ENCODE measurements around the gene AHNAK.
A peak's percentile ranks its signal among the peaks of the same experiment; 100 is the strongest.

AHNAK gene

DNA sequence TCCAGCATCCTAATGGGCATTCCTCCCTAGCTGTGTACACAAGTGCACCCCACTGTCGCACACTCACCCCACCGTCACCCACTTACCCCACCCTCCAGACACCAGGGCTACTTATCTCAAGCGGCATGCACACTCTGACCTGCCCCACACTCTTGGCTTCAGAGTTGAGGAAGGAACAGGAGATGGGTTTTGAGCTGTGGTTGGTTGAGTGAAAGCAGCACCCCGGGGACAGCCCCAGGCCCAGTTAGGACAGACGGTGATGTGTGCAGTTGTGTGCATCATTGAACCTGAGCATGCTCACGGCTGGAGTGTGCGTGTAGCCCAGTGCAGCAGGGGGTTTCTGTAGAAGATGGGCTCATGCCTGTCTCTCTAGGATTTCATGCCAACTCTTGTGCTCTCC lies 32.5 kb downstream of the AHNAK start:
- DNase-seq, result no peak

DNA sequence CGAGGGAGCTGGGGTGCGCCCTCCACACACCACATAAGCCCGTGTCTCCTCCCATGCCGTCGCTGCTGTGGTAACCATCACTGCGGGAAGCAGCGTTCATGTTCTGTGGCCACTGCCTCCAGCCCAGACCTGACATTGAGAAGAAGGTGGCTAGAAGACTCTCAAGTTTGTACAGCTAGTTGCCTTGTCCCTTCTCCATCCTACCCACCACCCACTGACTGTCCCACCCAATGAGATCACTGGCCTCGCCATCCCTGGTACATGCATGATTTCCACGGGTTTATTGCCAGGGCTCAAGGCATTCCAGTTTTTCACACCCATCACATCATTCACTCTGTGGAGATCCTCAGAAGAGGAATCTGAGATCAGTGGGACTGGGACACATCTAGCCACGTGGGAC lies 33.0 kb downstream of the AHNAK start:
- DNase-seq, result no peak

DNA sequence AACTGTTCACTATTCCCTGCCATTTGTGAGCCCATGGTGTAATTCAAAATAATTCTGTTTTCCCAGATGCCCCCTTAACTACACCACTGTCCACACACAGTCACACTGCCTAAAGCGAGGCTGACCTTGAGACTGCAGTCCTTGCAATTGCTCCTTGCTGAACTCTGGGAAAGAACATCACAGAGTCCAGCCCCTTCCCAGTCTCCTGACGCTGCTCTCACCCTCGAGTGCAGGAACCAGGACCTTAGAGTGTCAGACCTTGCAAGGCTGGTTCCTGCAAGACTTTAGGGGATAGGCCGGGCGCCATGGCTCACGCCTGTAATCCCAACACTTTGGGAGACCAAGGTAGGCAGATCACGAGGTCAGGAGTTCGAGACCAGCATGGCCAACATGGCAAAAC lies 33.6 kb downstream of the AHNAK start:
- no peak for DNase-seq

DNA sequence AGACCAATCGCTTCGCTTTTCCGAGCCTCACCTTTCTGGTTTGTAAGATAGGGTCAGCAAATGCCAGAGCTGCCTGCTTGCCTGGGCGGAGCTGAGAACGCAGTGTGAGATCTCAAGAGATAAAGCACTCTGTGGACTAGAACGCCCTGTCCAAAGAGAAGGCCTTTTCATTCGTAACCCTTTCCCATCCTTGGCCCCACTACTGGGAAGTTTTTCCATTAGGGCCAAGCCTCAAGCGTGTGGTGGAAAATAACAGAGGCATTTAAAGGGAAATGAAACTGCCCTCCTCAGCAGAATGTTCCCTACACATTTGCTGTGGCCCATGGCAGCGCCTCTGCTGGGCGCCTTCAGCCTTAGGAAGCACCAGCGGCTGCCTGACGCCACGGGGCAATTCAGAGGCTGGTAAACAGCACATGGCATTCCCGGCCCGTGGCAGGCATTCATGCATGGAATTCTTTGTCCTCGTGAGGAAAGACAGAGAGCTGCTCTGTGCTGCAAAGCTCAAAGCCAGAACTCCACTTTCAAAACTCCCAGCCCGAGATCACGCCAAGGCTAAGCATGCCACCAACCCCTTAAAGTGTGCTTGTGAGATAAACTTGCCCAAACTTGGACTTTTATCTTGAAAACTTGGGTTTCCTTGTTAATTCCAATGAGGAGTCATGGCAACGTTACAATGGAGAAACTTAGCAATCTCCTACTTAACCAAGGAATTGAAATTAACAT lies 38.1 kb downstream of the AHNAK start:
- peak; percentile 62 for DNase-seq

GRCh38 chr11:62507125-62507422 lies 39.5 kb downstream of the AHNAK start:
- DNase-seq, result no peak

DNA sequence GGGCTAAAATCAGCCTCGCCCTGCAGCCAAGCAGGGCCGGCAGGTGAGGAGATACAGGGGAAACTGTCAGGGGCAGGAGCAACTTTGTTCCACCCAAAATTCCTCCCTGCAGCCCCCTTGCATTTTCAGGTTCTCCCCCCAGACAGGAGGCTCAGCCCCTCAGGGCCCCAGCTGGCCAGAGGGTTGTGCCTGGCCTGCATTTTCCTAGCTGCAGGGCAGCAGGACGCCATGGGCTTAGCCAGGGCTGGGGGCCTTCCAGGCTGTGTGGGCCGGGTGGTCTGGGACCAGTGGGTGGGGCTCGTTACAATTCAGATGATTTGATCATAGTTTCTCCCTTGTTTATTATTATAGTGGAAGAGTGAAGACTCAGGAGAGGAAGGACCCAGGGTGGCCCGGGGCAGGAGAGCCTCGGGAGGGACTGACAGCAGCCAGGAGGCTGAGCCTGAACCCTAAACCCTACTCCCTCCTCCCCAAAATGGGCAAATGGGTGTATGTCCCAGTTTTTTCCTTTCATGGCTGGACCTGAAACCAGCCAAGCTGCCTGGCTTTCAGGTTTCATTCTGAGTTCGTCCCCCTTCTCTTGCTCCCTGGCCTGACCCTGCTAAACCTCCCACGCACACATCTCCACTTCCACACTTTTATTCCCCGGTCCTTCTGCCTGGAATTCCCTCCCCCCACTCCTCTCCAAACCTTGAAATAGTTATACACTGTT lies 40.0 kb downstream of the AHNAK start:
- no peak for DNase-seq

DNA sequence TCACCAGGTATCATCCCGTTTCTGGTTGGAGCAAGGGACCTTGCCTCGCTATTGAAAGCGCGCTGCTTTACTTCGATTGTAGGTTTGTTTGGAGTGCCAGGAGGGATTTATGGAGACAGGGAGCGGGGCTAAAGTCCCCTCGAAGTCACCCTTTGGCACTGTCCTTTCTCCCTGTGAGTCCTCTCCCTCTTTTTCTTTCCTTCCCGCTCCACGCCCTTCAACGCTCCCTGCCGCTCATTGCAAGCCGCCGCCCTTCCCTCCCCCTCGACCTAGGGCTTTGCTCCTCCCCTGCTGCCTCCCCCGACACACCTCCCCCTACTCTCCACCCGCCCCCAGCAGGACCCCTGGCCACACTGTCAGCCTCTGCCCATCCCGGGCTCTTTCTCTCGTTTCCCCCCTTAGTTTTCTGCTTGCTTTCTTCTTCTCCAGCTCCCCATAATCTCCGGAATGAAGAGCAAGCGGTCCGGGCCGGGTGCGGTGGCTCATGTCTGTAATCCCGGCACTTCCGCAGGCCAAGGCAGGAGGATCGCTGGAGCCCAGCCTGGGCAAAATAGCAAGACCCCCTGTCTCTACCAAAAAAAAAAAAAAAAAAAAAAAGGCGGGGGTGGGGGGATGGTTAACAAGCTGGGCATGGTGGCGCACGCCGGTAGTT lies 41.0 kb downstream of the AHNAK start:
- peak; percentile 62 for DNase-seq

- peak; percentile 60 for DNase-seq
These were observed 41.6 kb downstream of the AHNAK start for GRCh38 chr11:62505059-62505439.

DNA sequence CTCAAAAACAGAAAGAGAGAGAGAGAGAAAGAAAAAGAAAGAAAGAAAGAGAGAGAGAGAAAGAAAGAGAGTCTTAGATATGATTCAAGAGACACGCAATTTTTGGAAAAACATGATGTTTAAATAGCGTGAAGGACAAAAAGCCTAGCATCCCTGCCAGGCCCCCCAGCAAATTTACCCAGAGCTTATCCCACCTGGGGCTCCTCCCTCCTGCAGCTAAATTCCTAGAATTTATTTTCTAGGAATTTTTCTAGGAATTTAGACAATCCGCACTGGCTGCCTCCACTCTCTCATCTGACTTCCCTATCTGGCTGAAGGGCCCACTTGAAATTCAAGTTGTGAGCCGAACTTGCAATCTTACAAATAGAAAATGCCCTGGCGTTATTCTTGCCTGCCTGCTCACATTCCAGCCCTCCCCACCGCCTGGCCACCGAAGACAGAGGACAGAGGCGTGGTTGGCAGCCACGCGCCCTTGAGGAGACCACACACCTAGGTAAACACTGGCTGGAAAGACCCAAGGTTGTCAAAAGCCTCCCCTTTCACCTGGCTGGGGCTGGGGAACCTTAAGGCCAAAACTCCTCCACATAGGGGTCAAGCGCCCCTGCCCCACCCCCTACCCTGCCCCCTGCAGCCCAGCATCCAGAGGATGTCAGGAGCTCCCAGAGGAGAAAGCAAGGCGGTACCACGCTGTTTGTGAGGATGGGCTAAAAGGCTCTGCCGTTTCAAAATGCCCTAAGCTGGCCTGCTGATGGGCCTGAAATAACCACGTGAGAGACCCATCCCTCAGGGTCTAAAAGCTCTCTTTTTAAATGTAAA lies 42.2 kb downstream of the AHNAK start:
- no peak for DNase-seq

GRCh38 chr11:62502030-62502730 lies 44.4 kb downstream of the AHNAK start:
- no peak for DNase-seq

DNA sequence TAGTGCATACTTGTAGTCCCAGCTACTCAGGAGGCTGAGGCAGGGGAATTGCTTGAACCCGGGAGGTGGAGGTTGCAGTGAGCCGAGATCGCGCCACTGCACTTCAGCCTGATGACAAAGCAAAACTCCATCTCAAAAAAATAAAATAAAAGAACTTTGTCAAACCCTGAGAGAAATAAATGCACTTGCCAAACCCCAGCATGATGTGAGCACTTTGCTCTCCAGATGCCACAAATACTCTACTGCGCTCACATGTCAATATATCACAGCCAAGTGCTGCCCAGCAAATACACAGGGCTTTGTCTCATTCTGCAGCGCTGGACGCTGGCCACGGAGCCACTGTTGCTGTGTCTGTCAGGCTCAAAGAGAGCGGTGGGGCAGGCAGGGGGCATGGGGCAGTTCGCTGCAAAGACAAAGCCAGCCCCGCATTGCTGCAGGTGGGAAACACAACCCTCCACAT lies 45.1 kb downstream of the AHNAK start:
- DNase-seq, result no peak

DNA sequence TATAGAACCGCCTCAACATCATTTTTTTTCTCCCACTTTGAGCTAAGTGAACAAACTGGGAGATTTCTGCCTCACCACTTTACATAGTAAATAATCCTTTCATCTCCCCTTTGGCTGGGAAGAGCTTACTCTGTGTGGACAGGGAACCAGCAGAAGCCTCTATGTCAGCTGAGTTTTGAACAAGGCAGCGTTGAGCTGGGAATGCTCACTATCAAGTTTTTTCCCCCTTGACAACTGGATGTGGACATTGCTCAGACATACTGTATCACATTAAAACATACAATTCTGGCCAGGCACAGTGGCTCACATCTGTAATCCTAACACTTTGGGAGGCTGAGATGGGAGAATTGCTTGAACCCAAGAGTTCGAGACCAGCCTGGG lies 46.0 kb downstream of the AHNAK start:
- DNase-seq, result no peak

- no peak for DNase-seq
These were observed 46.5 kb downstream of the AHNAK start for GRCh38 chr11:62499944-62500649.

GRCh38 chr11:62499311-62499943 lies 47.2 kb downstream of the AHNAK start:
- DNase-seq, result peak; percentile 49

DNA sequence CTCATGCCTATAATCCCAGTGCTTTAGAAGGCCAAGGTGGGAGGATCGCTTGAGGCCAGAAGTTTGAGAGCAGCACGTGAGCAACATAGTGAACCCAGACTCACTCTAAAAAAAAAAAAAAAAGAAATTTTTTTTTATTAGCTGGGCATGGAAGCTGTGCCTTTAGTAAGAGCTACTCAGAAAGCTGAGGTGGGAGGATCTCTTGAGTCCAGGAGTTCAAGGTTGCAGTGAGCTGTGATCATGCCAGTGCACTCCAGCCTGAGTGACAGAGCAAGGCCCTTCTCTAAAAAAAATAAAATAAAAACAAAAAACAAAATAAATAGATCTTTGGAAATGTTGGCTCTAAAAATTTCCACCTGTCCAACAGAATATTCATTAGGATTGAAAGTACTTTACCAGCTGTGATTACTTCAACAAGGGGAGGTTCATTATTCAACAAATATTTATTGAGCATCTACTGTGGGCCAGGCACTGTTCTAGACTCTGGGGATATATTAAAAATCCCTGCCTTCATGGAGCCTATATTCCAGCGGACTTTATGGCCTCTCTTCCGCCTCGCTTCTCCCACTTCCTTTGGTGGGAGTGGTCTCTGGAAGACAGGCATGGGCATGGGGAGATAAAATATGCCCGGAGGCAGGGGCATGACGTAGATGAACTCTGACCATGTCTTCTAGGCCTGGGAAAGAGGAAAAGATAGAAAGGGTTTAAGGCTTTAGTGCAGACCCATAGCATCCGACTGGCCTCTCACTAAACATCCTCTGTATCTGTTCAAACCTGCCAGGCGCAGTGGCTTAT lies 47.9 kb downstream of the AHNAK start:
- no peak for DNase-seq

DNA sequence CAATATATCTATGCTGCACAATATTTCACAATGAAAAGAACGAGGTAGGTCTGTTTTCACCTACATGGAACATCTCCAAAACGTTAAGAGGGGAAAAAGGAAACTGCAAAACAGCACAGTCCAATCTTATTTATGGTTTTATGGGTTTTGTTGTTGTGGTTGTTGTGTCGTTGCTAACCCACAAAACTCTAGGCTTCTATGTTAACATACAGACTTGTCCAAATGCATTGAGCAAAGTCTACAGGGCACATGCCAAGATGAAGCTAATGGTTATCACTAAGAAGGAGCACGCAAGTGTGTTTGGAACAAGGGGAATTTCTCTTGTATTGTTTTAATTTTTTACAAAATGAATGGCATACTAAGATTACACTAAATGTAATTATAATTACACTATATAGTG lies 48.6 kb downstream of the AHNAK start:
- DNase-seq, result no peak

DNA sequence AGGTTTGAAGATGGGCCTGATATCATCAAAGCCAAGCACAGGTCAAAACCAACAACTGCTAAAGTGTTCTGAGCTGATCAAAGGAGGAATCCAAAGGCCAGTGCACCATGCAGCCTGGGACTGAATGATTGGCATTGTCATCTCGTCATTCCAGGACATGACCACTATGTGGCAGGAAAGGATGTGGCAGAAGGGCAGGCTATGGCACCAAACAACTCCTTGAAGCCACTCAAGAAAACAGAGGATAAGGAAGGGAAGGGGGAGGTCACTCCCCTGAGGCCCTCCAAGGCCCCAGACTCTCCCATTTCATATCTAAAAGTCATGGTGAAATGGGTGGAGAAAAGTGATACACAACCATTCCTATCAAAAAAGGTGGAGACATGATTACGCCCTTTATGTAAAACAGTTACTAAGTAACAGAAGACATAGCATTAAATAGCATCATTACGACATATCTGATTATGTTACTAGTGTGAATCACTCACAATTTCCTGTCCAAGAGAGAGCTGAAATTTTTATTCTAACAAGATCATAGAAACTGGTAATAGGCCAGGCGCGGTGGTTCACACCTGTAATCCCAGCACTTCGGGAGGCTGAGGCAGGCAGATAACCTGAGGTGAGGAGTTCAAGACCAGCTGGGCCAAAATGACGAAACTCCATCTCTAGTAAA lies 49.3 kb downstream of the AHNAK start:
- DNase-seq, result peak; percentile 40

- DNase-seq, result no peak
These were observed 49.9 kb downstream of the AHNAK start for GRCh38 chr11:62496676-62497075.

- no peak for DNase-seq
These were observed 52.4 kb downstream of the AHNAK start for GRCh38 chr11:62494246-62494645.

GRCh38 chr11:62493801-62494200 lies 52.8 kb downstream of the AHNAK start:
- no peak for DNase-seq
